Upper lobe of left lung (tissue), 6 donors: ENCODE results near the gene FNDC5. TPM values are rescaled to one million over a fixed set of nuclear protein-coding genes. Genes with fewer than 3 reads are reported as not detected.
"Not testable (repeated sequence)": the region's sequence is repeated elsewhere in the genome, so short reads cannot be mapped to it uniquely, and the experiment has no call there.

Source experiments
- ATAC-seq, 2 donors: fragments of 200-7000 bp; cut with Tn5 transposase; one replicate each; pipeline ENCODE4 v1.9.1; 2022; ENCODE audit warnings: mild to moderate bottlenecking in 2 of 2, moderate library complexity in 2 of 2; ENCODE audit not compliant: low FRiP score in 2 of 2
- DNase-seq, 2 donors: peaks; one replicate each; pipeline ENCODE4 v3.0.0-alpha.2; 2019 to 2020
- H3K27ac ChIP-seq, 4 donors: fragments of 200-600 bp; sonication (generic); one replicate each; pipeline ENCODE4 v1.5.1; 2016 to 2019
- H3K27me3 ChIP-seq, 4 donors: fragments of 200-600 bp; sonication (generic); one replicate each; pipeline ENCODE4 v1.5.1; 2017 to 2019
- H3K36me3 ChIP-seq, 4 donors: fragments of 200-600 bp; sonication (generic); one replicate each; pipeline ENCODE4 v1.5.1; 2016 to 2019
- H3K4me1 ChIP-seq, 4 donors: fragments of 200-600 bp; sonication (generic); one replicate each; pipeline ENCODE4 v1.5.1; 2018 to 2019
- H3K4me3 ChIP-seq, 4 donors: fragments of 200-600 bp; sonication (generic); one replicate each; pipeline ENCODE4 v1.5.1; 2017 to 2019; ENCODE audit warnings: mild to moderate bottlenecking in 2 of 4, moderate library complexity in 1 of 4
- H3K9me3 ChIP-seq, 4 donors: fragments of 200-600 bp; sonication (generic); one replicate each; pipeline ENCODE4 v1.5.1; 2018 to 2019
- EP300 ChIP-seq, 4 donors: sonication (generic); formaldehyde crosslinking; IDR thresholded peaks; one replicate each; pipeline ENCODE4 v1.5.1; 2017; ENCODE audit warnings: antibody characterized with exemption in 4 of 4, control low read depth in 2 of 4
- POLR2A ChIP-seq, 4 donors: fragments of 450-650 bp; IDR thresholded peaks; one replicate each; pipeline ENCODE4 v1.5.1; 2016 to 2017; ENCODE audit warnings: antibody characterized with exemption in 4 of 4, mild to moderate bottlenecking in 2 of 4
- POLR2AphosphoS5 ChIP-seq, 2 donors: sonication (generic); formaldehyde crosslinking; IDR thresholded peaks; one replicate each; pipeline ENCODE4 v1.5.1; 2017; ENCODE audit warnings: antibody characterized with exemption in 2 of 2
- WGBS, 2 donors: methylation state at CpG; one replicate each; pipeline ENCODE4 v1.1.5; 2017 to 2018; 5-methylcytosine and 5-hydroxymethylcytosine counted together
- total RNA-seq, 6 donors: library from RNA; depleted of rRNA in 4 of 6; stranded (reverse); fragments of >200 nt in 4 of 6; gene quantifications; one replicate each; pipeline versions ENCODE4 v1.1.0 to v1.2.1, GENCODE V29; 2016 to 2021
- TF ChIP-seq, protein P1 (sequence below), 6 experiments: fragments of 450-650 bp in 4 of 6; fragments of 200-600 bp in 2 of 6; sonication (generic) in 2 of 6; IDR thresholded peaks; one replicate each; pipeline ENCODE4 v1.5.1; 2016 to 2019; ENCODE audit warnings: antibody characterized with exemption in 6 of 6
- donor health status: DM: no; HTN: no; CAD: no; lungs with moderate emphysema.
- donor health status: DM: no; HTN: yes; CAD: no; lungs with severe emphysema.

Gene FNDC5
- total RNA-seq, 6 donors from 2014 or later = 0.30 to 10.3 (median 2.2) TPM; not detected in 2

GRCh38 chr1:32915766-32916706 lies 45.3 kb upstream of the FNDC5 start:
- no peaks in the 10 kb centered on the region for H3K4me1 ChIP-seq
- no peak overlapping the region for H3K27ac ChIP-seq
- 90 to 91% methylated on average over 12 of the region's 12 CpGs for WGBS, 2 donors
- H3K36me3 ChIP-seq = no peaks in the 10 kb centered on the region
- no peaks in the 10 kb centered on the region for H3K27me3 ChIP-seq
- no peak overlapping the region for H3K4me3 ChIP-seq
- H3K9me3 ChIP-seq = no peaks in the 10 kb centered on the region
- TF ChIP-seq, protein P1, sequence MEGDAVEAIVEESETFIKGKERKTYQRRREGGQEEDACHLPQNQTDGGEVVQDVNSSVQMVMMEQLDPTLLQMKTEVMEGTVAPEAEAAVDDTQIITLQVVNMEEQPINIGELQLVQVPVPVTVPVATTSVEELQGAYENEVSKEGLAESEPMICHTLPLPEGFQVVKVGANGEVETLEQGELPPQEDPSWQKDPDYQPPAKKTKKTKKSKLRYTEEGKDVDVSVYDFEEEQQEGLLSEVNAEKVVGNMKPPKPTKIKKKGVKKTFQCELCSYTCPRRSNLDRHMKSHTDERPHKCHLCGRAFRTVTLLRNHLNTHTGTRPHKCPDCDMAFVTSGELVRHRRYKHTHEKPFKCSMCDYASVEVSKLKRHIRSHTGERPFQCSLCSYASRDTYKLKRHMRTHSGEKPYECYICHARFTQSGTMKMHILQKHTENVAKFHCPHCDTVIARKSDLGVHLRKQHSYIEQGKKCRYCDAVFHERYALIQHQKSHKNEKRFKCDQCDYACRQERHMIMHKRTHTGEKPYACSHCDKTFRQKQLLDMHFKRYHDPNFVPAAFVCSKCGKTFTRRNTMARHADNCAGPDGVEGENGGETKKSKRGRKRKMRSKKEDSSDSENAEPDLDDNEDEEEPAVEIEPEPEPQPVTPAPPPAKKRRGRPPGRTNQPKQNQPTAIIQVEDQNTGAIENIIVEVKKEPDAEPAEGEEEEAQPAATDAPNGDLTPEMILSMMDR (IDR thresholded peaks at IDR 0.05) = no peak
- TF ChIP-seq EP300 (IDR thresholded peaks at IDR 0.05) (no peak), POLR2A (IDR thresholded peaks at IDR 0.05) (no peak), POLR2AphosphoS5 (IDR thresholded peaks at IDR 0.05) (no peak)
- ATAC-seq (no peak), DNase-seq (no peak)

- no peaks in the 10 kb centered on the region for H3K9me3 ChIP-seq
- 91 to 93% methylated on average over 5 of the region's 5 CpGs for WGBS, 2 donors
- H3K36me3 ChIP-seq = no peaks in the 10 kb centered on the region
- no peak for TF ChIP-seq POLR2AphosphoS5 (IDR thresholded peaks at IDR 0.05)
- no peak for TF ChIP-seq POLR2A (IDR thresholded peaks at IDR 0.05)
- TF ChIP-seq, protein P1 (IDR thresholded peaks at IDR 0.05) = no peak
- no peak for TF ChIP-seq EP300 (IDR thresholded peaks at IDR 0.05)
- DNase-seq (no peak), ATAC-seq (no peak)
- H3K4me3 ChIP-seq = no peak overlapping the region
- H3K4me1 ChIP-seq = peaks cover 0 to 4% (median 0%) of the 10 kb centered on the region in 4 donors
- no peaks in the 10 kb centered on the region for H3K27me3 ChIP-seq
- no peak overlapping the region for H3K27ac ChIP-seq
Observed at GRCh38 chr1:32910319-32910718, 39.6 kb upstream of the FNDC5 start.

GRCh38 chr1:32907435-32907834 lies 36.7 kb upstream of the FNDC5 start:
- no peak overlapping the region for H3K27ac ChIP-seq
- no peak overlapping the region for H3K4me3 ChIP-seq
- no peaks in the 10 kb centered on the region for H3K9me3 ChIP-seq
- peaks cover 0 to 4% (median 0%) of the 10 kb centered on the region in 4 donors for H3K4me1 ChIP-seq
- DNase-seq (no peak), ATAC-seq (no peak)
- WGBS, 2 donors = 20 to 24% methylated on average over 4 of the region's 4 CpGs
- no peaks in the 10 kb centered on the region for H3K27me3 ChIP-seq
- TF ChIP-seq POLR2A (IDR thresholded peaks at IDR 0.05) (no peak), POLR2AphosphoS5 (IDR thresholded peaks at IDR 0.05) (no peak), EP300 (IDR thresholded peaks at IDR 0.05) (no peak)
- TF ChIP-seq, protein P1 (IDR thresholded peaks at IDR 0.05) = no peak
- H3K36me3 ChIP-seq = no peaks in the 10 kb centered on the region

- H3K27me3 ChIP-seq = no peaks in the 10 kb centered on the region
- no peak for ATAC-seq
- no peak for DNase-seq
- TF ChIP-seq POLR2AphosphoS5 (IDR thresholded peaks at IDR 0.05) (no peak), POLR2A (IDR thresholded peaks at IDR 0.05) (no peak), EP300 (IDR thresholded peaks at IDR 0.05) (no peak)
- TF ChIP-seq, protein P1 (IDR thresholded peaks at IDR 0.05) = no peak
- no peak overlapping the region for H3K27ac ChIP-seq
- no peaks in the 10 kb centered on the region for H3K9me3 ChIP-seq
- 85 to 92% methylated on average over 6 to 7 of the region's 7 CpGs for WGBS, 2 donors
- no peak overlapping the region for H3K4me3 ChIP-seq
- H3K4me1 ChIP-seq = peaks cover 0 to 6% (median 2%) of the 10 kb centered on the region in 4 donors
- H3K36me3 ChIP-seq = no peaks in the 10 kb centered on the region
Observed at GRCh38 chr1:32906654-32907053, 35.9 kb upstream of the FNDC5 start.

- H3K27ac ChIP-seq, DNase-seq, H3K4me3 ChIP-seq, H3K36me3 ChIP-seq, ATAC-seq, H3K9me3 ChIP-seq, H3K27me3 ChIP-seq: not testable (repeated sequence)
- WGBS, 2 donors = 81 to 85% methylated on average over 10 of the region's 10 CpGs
- peaks cover 4 to 13% (median 10%) of the 10 kb centered on the region in 4 donors for H3K4me1 ChIP-seq
Observed at GRCh38 chr1:32905588-32905987, 34.9 kb upstream of the FNDC5 start.
